ENCODE measurements around the gene DDX43. TPM values are rescaled to one million over a fixed set of nuclear protein-coding genes. Genes with fewer than 3 reads are reported as not detected.

The DDX43 gene
- total and polyA plus RNA-seq, 2 donors from 2014 or later = 0.15 to 1.4 TPM

- Histone ChIP-seq H3K27ac (ENCODE audit: low read depth in 2 of 2, low read length in 2 of 2) (no peak overlapping the region), H3K36me3 (ENCODE audit: control insufficient read depth in 2 of 3, insufficient read depth in 3 of 3, low read length in 3 of 3) (no peaks in the 10 kb centered on the region), H3K9ac (ENCODE audit: low read length in 3 of 3) (no peak overlapping the region), H3K4me3 (ENCODE audit: low read length in 3 of 3) (no peak overlapping the region), H3K27me3 (ENCODE audit: control insufficient read depth, insufficient read depth, low read length) (no peaks in the 10 kb centered on the region), H3K9me3 (ENCODE audit: control insufficient read depth in 2 of 3, insufficient read depth in 1 of 3, low read length in 3 of 3) (no peaks in the 10 kb centered on the region), H3K4me1 (ENCODE audit: control insufficient read depth in 2 of 3, insufficient read depth in 2 of 3, low read depth in 1 of 3, low read length in 3 of 3) (no peaks in the 10 kb centered on the region)
- FAIRE-seq (no peak), DNase-seq (no peak)
- no peak for TF ChIP-seq CTCF (IDR thresholded peaks at IDR 0.05; ENCODE audit: borderline replicate concordance, extremely low read depth, insufficient read depth)
- intact Hi-C loops (cut with DNase I) = no loop called here
Observed at GRCh38 chr6:73363537-73363875, 31.1 kb upstream of the DDX43 start.

- Histone ChIP-seq H3K27me3 (ENCODE audit: control insufficient read depth, insufficient read depth, low read length) (no peaks in the 10 kb centered on the region), H3K9me3 (ENCODE audit: control insufficient read depth in 2 of 3, insufficient read depth in 1 of 3, low read length in 3 of 3) (no peaks in the 10 kb centered on the region), H3K36me3 (ENCODE audit: control insufficient read depth in 2 of 3, insufficient read depth in 3 of 3, low read length in 3 of 3) (no peaks in the 10 kb centered on the region), H3K4me3 (ENCODE audit: low read length in 3 of 3) (no peak overlapping the region), H3K9ac (ENCODE audit: low read length in 3 of 3) (no peak overlapping the region), H3K4me1 (ENCODE audit: control insufficient read depth in 2 of 3, insufficient read depth in 2 of 3, low read depth in 1 of 3, low read length in 3 of 3) (no peaks in the 10 kb centered on the region), H3K27ac (ENCODE audit: low read depth in 2 of 2, low read length in 2 of 2) (no peak overlapping the region)
- no peak for TF ChIP-seq CTCF (IDR thresholded peaks at IDR 0.05; ENCODE audit: borderline replicate concordance, extremely low read depth, insufficient read depth)
- intact Hi-C loops (cut with DNase I) = no loop called here
- DNase-seq = no peak
- FAIRE-seq = no peak
Observed at GRCh38 chr6:73364121-73364520, 30.5 kb upstream of the DDX43 start.

- Histone ChIP-seq H3K9ac (ENCODE audit: low read length in 3 of 3) (no peak overlapping the region), H3K4me1 (ENCODE audit: control insufficient read depth in 2 of 3, insufficient read depth in 2 of 3, low read depth in 1 of 3, low read length in 3 of 3) (no peaks in the 10 kb centered on the region), H3K36me3 (ENCODE audit: control insufficient read depth in 2 of 3, insufficient read depth in 3 of 3, low read length in 3 of 3) (no peaks in the 10 kb centered on the region), H3K4me3 (ENCODE audit: low read length in 3 of 3) (no peak overlapping the region), H3K27ac (ENCODE audit: low read depth in 2 of 2, low read length in 2 of 2) (no peak overlapping the region), H3K9me3 (ENCODE audit: control insufficient read depth in 2 of 3, insufficient read depth in 1 of 3, low read length in 3 of 3) (no peaks in the 10 kb centered on the region), H3K27me3 (ENCODE audit: control insufficient read depth, insufficient read depth, low read length) (no peaks in the 10 kb centered on the region)
- intact Hi-C loops (cut with DNase I) = no loop called here
- TF ChIP-seq CTCF (IDR thresholded peaks at IDR 0.05; ENCODE audit: borderline replicate concordance, extremely low read depth, insufficient read depth) = no peak
- DNase-seq (no peak), FAIRE-seq (no peak)
Observed at GRCh38 chr6:73364549-73364948, 30.1 kb upstream of the DDX43 start.

GRCh38 chr6:73367761-73368355 lies 26.8 kb upstream of the DDX43 start:
- no peak for DNase-seq
- intact Hi-C loops (cut with DNase I) = no loop called here
- TF ChIP-seq CTCF (IDR thresholded peaks at IDR 0.05; ENCODE audit: borderline replicate concordance, extremely low read depth, insufficient read depth) = no peak

More at GRCh38 chr6:73367761-73368355, 26.8 kb upstream of the DDX43 start:
- FAIRE-seq = no peak
- H3K4me1 ChIP-seq (ENCODE audit: control insufficient read depth in 2 of 3, insufficient read depth in 2 of 3, low read depth in 1 of 3, low read length in 3 of 3) = no peaks in the 10 kb centered on the region
- H3K27me3 ChIP-seq (ENCODE audit: control insufficient read depth, insufficient read depth, low read length) = no peaks in the 10 kb centered on the region
- H3K4me3 ChIP-seq (ENCODE audit: low read length in 3 of 3) = no peak overlapping the region
- no peak overlapping the region for H3K9ac ChIP-seq (ENCODE audit: low read length in 3 of 3)
- peaks cover 0 to 5% (median 0%) of the 10 kb centered on the region in 3 donors for H3K9me3 ChIP-seq (ENCODE audit: control insufficient read depth in 2 of 3, insufficient read depth in 1 of 3, low read length in 3 of 3)
- no peaks in the 10 kb centered on the region for H3K36me3 ChIP-seq (ENCODE audit: control insufficient read depth in 2 of 3, insufficient read depth in 3 of 3, low read length in 3 of 3)
- no peak overlapping the region for H3K27ac ChIP-seq (ENCODE audit: low read depth in 2 of 2, low read length in 2 of 2)

All from kidney (tissue), 14 donors.